GM21717 (cell line): ENCODE results near the gene LORICRIN.
"Not testable (repeated sequence)": the region's sequence is repeated elsewhere in the genome, so short reads cannot be mapped to it uniquely, and the experiment has no call there.

Experiments
- ATAC-seq: cut with Tn5 transposase; IDR thresholded peaks from one replicate; pipeline ENCODE4 v1.9.1; 2021; ENCODE audit warnings: mild to moderate bottlenecking, moderate library complexity; ENCODE audit not compliant: unreplicated experiment

LORICRIN gene

GRCh38 chr1:153259387-153259786 lies at the start of gene LORICRIN:
TSS of gene LORICRIN (plus strand) at chr1:153259687. CDS start at chr1:153260950, 1,263 bp downstream.
- no peak for ATAC-seq

GRCh38 chr1:153210206-153210605 lies 49.3 kb upstream of the LORICRIN start:
- ATAC-seq = no peak

GRCh38 chr1:153212201-153212600 lies 47.3 kb upstream of the LORICRIN start:
- no peak for ATAC-seq

- ATAC-seq = no peak
These were observed 46.0 kb upstream of the LORICRIN start for GRCh38 chr1:153213519-153213918.

- no peak for ATAC-seq
These were observed 42.3 kb upstream of the LORICRIN start, which contains the start of gene PRR9 for GRCh38 chr1:153217212-153217611. TSS of gene PRR9 (plus strand) at chr1:153217584. CDS start at chr1:153218145, 561 bp downstream.

- no peak for ATAC-seq
These were observed 41.6 kb upstream of the LORICRIN start for GRCh38 chr1:153217744-153218416.

- no peak for ATAC-seq
These were observed 38.7 kb upstream of the LORICRIN start for GRCh38 chr1:153220606-153221303.

GRCh38 chr1:153223040-153223891 lies 36.2 kb upstream of the LORICRIN start:
- ATAC-seq = peak; percentile 79

GRCh38 chr1:153227810-153228209 lies 31.7 kb upstream of the LORICRIN start:
- ATAC-seq = no peak

GRCh38 chr1:153228491-153228890 lies 31.0 kb upstream of the LORICRIN start:
- ATAC-seq = no peak

- ATAC-seq = not testable (repeated sequence)
These were observed 30.2 kb upstream of the LORICRIN start for GRCh38 chr1:153229076-153229829.

- ATAC-seq = no peak
These were observed 28.1 kb upstream of the LORICRIN start for GRCh38 chr1:153231363-153231762.

- no peak for ATAC-seq
These were observed 27.7 kb upstream of the LORICRIN start for GRCh38 chr1:153231785-153232184.

- ATAC-seq = no peak
These were observed 26.9 kb upstream of the LORICRIN start for GRCh38 chr1:153232553-153232952.

GRCh38 chr1:153233448-153233847 lies 26.0 kb upstream of the LORICRIN start:
- no peak for ATAC-seq

- no peak for ATAC-seq
These were observed 21.0 kb upstream of the LORICRIN start for GRCh38 chr1:153238527-153238926.

- ATAC-seq = no peak
These were observed 17.3 kb upstream of the LORICRIN start for GRCh38 chr1:153242160-153242559.

GRCh38 chr1:153245466-153245865 lies 14.0 kb upstream of the LORICRIN start:
- no peak for ATAC-seq

GRCh38 chr1:153246018-153246417 lies 13.5 kb upstream of the LORICRIN start:
- ATAC-seq = no peak

GRCh38 chr1:153246825-153247224 lies 12.7 kb upstream of the LORICRIN start:
- no peak for ATAC-seq
